HUDEP-2 (cell line): Measurements from ENCODE around the gene CD44.
"Not testable (repeated sequence)": the region's sequence is repeated elsewhere in the genome, so short reads cannot be mapped to it uniquely, and the experiment has no call there.

Experiments used
- DNase-seq, 76 experiments: peaks; one replicate each; lab custom pipeline; 2025; ENCODE audit not compliant: unreplicated experiment in 76 of 76; lab: John Stamatoyannopoulos, UW

CD44 gene

DNA sequence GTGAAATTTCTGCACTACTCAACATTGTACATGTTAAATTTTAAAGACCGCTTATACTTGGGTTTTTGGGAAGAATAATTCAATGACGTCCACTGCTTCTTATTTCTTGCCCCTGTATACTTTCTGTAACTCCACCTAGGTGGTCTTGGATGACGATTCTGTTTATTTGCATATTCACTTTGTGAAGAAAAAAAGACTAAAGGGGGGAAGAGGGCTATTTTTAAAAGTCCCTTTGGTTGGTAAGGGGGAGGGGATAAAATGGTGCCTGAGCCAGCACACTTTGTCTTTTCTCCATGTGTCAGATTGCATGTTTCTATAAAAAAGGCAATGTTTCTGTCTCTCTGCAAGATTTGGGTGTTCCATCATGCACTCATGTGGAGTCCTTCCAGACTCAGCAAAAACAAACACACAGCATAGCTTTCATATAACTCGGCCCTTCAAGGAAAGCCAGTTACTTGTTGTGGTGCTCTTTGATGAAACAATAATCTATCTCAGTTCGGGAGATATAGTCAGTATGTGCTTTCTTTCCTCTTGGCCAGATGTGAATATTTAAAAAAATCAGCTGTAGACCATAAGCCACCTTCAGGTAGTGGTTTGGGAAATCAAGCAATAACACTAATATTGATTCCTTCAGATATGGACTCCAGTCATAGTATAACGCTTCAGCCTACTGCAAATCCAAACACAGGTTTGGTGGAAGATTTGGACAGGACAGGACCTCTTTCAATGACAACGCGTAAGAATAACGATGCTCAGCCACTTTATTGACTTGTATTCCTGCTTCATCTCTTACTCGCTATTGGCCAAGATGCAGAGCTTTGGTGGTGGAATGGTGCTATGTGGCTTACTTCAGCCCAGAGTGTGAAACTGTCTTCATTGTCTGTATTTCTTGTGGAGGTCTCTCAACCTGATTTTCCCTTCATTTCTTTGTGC lies 68.8 kb downstream of the CD44 start:
- DNase-seq, result no peak

GRCh38 chr11:35208795-35209194 lies 69.8 kb downstream of the CD44 start:
- DNase-seq, result no peak

GRCh38 chr11:35210876-35211546 lies 72.0 kb downstream of the CD44 start:
- DNase-seq, result no peak

- DNase-seq, result no peak
Measured at GRCh38 chr11:35211952-35212351, 73.0 kb downstream of the CD44 start.

DNA sequence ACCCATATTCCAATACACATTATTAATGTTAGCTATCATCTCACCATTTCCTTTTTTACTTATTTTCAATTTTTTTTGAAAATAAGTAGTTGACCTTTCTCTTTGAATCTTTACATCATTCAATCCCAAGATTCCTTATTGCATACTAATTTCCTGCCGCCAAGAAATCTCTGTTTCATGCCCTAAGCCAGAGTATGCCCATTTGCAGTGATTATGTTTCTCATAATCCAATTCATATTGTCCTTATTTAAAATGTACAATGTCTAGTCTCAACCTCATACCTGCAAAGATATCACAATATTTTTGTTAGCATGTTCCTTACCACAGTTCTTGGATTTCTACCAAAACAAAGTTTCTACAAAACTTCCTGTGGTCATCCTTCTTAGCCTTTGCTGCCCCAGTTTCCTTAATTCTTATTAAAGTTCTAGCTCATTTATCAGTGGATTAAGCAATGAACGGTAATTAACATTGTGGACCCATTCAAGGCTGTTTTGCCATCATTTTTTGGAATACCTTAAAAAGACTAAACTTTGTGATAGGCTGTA lies 75.3 kb downstream of the CD44 start:
- no peak for DNase-seq

GRCh38 chr11:35214792-35215193 lies 75.8 kb downstream of the CD44 start:
- peak in 1 of 76 experiments; percentile 21 for DNase-seq

DNA sequence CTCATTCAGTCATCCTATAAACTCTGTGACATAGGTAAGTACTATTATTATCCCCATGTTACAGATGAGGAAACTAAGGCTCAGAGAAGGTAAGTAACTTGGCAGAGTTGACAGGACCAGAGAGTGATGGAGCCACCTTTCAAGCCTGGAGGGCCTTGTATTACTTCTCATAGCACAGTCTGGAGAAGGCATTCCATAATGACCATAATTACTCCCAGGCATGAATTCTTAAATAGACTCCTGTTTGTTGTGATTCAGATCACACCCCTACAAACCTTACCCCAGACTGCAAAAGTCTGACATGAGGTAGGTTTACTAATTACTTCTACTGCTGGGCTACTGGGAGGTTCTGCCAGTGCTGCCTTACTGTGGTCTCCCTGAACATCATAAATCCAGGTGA lies 77.0 kb downstream of the CD44 start:
- no peak for DNase-seq

DNA sequence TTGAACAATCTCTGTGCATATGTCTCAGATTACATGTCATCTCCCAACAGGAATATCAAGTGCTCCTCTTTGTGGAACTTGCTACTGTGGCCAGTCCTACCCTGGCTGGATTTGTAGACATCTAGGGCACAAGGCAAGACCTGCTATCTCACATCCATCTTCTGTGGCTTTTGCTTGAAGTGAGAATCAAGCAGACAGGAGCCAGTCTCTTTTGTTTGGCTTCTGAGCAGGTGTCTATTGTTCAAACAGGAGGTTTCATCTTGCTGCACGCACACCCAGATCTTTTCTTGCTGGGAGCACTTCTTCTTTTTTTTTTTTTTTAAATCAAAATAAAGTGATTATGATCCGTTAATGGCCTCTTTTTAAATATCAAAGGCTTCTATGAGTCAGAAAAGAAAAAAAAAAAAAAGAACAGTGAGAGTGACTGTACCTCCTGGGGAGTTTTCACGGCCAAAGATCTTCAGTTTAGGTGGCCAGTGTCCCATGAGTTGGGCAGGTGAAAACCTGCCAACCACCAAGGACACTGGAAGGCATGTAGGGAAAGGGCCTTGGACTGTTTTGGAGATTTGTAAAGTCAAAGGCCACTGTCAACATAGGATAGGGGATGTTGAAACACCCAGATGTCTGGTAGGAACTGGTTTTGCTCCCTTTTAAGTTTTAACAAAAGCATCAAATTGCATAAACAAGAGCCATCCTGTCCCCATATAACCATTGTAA lies 78.1 kb downstream of the CD44 start:
- no peak for DNase-seq

GRCh38 chr11:35218956-35219355 lies 80.0 kb downstream of the CD44 start:
- DNase-seq, result no peak

DNA sequence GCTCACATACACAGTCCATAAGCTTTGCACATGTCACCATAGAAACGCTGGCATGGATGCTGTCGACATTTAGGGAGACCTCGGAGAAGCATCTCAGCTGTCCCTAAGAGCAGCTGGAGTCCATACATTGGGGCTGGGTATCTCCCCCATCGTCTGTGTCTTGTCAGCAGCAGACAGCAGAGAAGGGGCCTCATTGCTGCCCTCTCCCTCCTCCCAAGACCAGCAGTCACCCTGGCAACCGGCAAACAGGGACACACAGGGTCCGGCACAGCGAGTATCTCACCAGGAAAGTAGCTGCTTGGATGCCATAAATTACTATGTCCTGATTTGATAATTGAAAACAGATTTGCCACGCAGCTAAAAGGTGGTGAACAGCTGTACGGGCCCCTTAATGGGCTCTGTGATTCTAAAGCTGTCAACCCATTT lies 84.4 kb downstream of the CD44 start:
- DNase-seq, result no peak

DNA sequence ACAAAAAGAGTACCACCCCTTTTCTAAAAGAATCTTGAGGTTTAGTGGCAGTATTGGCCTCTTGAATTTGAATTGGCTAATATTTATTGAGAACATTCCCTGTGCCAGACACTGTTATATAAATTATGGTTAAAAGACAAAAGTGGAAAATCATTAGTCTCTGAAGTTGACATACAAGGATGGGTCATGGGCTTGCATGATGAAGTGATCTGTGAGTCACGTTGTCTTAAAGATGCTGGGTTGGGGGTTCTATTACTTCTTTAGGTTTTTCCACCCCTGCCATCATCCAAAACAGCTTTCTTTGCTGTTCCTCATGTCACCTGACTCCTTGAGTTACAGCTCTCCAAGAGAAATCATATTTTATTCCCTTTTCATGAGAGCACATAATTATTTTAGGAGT lies 85.0 kb downstream of the CD44 start:
- no peak for DNase-seq

- DNase-seq, result no peak
Measured at GRCh38 chr11:35225946-35226520, 87.1 kb downstream of the CD44 start.

GRCh38 chr11:35226756-35227155 lies 87.8 kb downstream of the CD44 start:
- not testable (repeated sequence) for DNase-seq

GRCh38 chr11:35227576-35228327 lies 88.8 kb downstream of the CD44 start:
- DNase-seq, result no peak

DNA sequence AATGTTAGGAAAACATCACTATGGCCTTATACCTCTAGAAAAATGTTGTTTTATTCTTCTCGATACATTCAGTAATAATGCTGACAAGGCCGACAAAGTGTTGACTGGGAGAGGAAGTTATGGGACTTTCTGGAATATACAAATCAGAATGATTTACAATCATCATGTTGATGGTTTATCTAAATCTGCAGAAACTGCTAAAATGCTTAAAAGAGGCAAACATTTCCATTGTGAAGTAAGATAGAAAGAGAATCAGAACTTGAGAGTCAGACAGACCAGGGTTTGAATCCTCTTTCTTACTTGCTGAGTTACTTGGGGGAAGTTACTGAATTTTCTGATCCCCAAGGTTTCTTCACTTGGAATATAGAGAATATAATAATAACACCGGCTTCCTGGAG lies 89.4 kb downstream of the CD44 start:
- no peak for DNase-seq

DNA sequence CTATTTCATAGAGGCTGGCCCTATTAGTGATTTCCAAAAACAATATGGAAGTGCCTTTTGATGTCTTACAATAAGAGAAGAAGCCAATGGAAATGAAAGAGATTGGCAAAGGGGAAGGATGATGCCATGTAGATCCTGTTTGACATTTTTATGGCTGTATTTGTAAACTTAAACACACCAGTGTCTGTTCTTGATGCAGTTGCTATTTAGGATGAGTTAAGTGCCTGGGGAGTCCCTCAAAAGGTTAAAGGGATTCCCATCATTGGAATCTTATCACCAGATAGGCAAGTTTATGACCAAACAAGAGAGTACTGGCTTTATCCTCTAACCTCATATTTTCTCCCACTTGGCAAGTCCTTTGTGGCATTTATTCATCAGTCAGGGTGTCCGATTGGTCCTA lies 91.4 kb downstream of the CD44 start:
- DNase-seq, result no peak

DNA sequence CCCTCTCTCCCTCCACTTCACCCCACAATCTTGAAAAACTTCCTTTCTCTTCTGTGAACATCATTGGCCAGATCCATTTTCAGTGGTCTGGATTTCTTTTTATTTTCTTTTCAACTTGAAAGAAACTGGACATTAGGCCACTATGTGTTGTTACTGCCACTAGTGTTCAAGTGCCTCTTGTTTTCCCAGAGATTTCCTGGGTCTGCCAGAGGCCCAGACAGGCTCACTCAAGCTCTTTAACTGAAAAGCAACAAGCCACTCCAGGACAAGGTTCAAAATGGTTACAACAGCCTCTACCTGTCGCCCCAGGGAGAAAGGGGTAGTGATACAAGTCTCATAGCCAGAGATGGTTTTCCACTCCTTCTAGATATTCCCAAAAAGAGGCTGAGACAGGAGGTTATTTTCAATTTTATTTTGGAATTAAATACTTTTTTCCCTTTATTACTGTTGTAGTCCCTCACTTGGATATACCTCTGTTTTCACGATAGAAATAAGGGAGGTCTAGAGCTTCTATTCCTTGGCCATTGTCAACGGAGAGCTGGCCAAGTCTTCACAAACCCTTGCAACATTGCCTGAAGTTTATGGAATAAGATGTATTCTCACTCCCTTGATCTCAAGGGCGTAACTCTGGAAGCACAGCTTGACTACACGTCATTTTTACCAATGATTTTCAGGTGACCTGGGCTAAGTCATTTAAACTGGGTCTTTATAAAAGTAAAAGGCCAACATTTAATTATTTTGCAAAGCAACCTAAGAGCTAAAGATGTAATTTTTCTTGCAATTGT lies 92.3 kb downstream of the CD44 start:
- no peak for DNase-seq

DNA sequence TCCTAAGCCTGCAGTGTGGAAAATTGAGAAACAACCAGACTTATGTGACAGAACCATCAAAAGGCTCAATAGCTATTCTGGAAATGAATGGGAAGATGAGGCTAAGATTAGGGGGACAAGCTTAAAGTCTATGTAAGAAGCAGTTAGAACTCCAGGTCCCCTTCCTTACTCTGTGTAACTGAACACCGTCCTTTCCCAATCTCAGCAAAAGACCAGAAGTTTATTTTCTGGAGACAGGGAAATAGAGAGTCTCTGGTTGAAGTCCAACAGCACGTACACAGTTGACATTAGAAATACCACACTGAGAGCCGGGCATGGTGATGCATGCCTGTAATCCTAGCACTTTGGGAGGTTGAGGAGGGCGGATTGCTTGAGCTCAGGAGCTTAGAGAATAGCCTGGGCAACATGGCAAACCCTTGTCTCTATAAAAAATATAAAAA lies 93.9 kb downstream of the CD44 start:
- DNase-seq, result no peak

- no peak for DNase-seq
Measured at GRCh38 chr11:35233518-35233917, 94.5 kb downstream of the CD44 start.
